Nephron progenitor cell (in vitro differentiated cells): Measurements from ENCODE around the gene SDK1.

Source experiments
- DNase-seq: peaks from one replicate; pipeline ENCODE4 v3.0.0; 2021
- H3K27ac Mint-ChIP-seq: 2 replicates; pipeline ENCODE4 v1.8.0; 2021; ENCODE audit warnings: mild to moderate bottlenecking, moderate library complexity, mixed read lengths
- H3K27me3 Mint-ChIP-seq: 2 replicates; pipeline ENCODE4 v1.8.0; 2021; ENCODE audit warnings: mild to moderate bottlenecking, low read depth, mixed read lengths; ENCODE audit not compliant: poor library complexity
- H3K36me3 Mint-ChIP-seq: 2 replicates; pipeline ENCODE4 v1.8.0; 2021; ENCODE audit warnings: low read depth, mixed read lengths
- H3K4me1 Mint-ChIP-seq: 2 replicates; pipeline ENCODE4 v1.8.0; 2021; ENCODE audit warnings: mixed read lengths
- H3K4me3 Mint-ChIP-seq: 2 replicates; pipeline ENCODE4 v1.8.0; 2021; ENCODE audit warnings: mild to moderate bottlenecking, moderate library complexity, mixed read lengths
- H3K9me3 Mint-ChIP-seq: 2 replicates; pipeline ENCODE4 v1.8.0; 2021; ENCODE audit warnings: mild to moderate bottlenecking, moderate library complexity, mixed read lengths
- CTCF ChIP-seq: fragments of 200-600 bp; sonication (generic); IDR thresholded peaks from 2 replicates; pipeline ENCODE4 v1.5.0; 2021; ENCODE audit warnings: antibody characterized with exemption

The SDK1 gene

GRCh38 chr7:3455806-3456595, 154.9 kb downstream of the SDK1 start:
- H3K36me3 Mint-ChIP-seq: peaks cover 8% of the 10 kb centered on the region
- TF ChIP-seq CTCF: no peak
- DNase-seq: no peak
- H3K27me3 Mint-ChIP-seq: no peaks in the 10 kb centered on the region
- H3K4me1 Mint-ChIP-seq: no peaks in the 10 kb centered on the region
- H3K9me3 Mint-ChIP-seq: peaks cover 9% of the 10 kb centered on the region
- no peak overlapping the region for H3K4me3 Mint-ChIP-seq
- no peak overlapping the region for H3K27ac Mint-ChIP-seq

- Mint-ChIP-seq H3K4me1 (no peaks in the 10 kb centered on the region), H3K27ac (no peak overlapping the region), H3K4me3 (no peak overlapping the region), H3K36me3 (peaks cover 8% of the 10 kb centered on the region), H3K9me3 (peaks cover 9% of the 10 kb centered on the region), H3K27me3 (no peaks in the 10 kb centered on the region)
- DNase-seq: no peak
- no peak for TF ChIP-seq CTCF
These were observed 158.1 kb downstream of the SDK1 start for GRCh38 chr7:3459111-3459510.

- Mint-ChIP-seq H3K36me3 (no peaks in the 10 kb centered on the region), H3K9me3 (no peaks in the 10 kb centered on the region), H3K4me3 (no peak overlapping the region), H3K4me1 (peaks cover 4% of the 10 kb centered on the region), H3K27ac (no peak overlapping the region), H3K27me3 (no peaks in the 10 kb centered on the region)
- TF ChIP-seq CTCF: no peak
- DNase-seq: no peak
These were observed 160.9 kb downstream of the SDK1 start for GRCh38 chr7:3461923-3462322.

- peaks cover 4% of the 10 kb centered on the region for H3K27me3 Mint-ChIP-seq
- no peak overlapping the region for H3K27ac Mint-ChIP-seq
These were observed 162.6 kb downstream of the SDK1 start for GRCh38 chr7:3463696-3464095.

GRCh38 chr7:3464900-3465622, 164.0 kb downstream of the SDK1 start:
- no peak for TF ChIP-seq CTCF
- H3K27ac Mint-ChIP-seq: no peak overlapping the region
- no peak for DNase-seq
- peaks cover 10% of the 10 kb centered on the region for H3K4me1 Mint-ChIP-seq
- H3K27me3 Mint-ChIP-seq: peaks cover 4% of the 10 kb centered on the region
- H3K36me3 Mint-ChIP-seq: no peaks in the 10 kb centered on the region
- no peak overlapping the region for H3K4me3 Mint-ChIP-seq
- no peaks in the 10 kb centered on the region for H3K9me3 Mint-ChIP-seq

More at GRCh38 chr7:3463696-3464095, 162.6 kb downstream of the SDK1 start:
- TF ChIP-seq CTCF: no peak
- no peaks in the 10 kb centered on the region for H3K9me3 Mint-ChIP-seq
- H3K4me1 Mint-ChIP-seq: peaks cover 10% of the 10 kb centered on the region
- DNase-seq: no peak
- no peaks in the 10 kb centered on the region for H3K36me3 Mint-ChIP-seq
- H3K4me3 Mint-ChIP-seq: no peak overlapping the region
